SK-N-SH treated with all-trans-retinoic acid at 6 μM for 48 hours (cell line): ENCODE measurements around the gene ITGB7.

Experiments used
- BACH2 ChIP-seq: fragments of 250-450 bp; sonication (Bioruptor Pico); IDR thresholded peaks from 2 replicates; pipeline ENCODE4 v1.9.0; 2021; ENCODE audit warnings: mild to moderate bottlenecking, borderline replicate concordance
- ESRRG ChIP-seq: fragments of 250-450 bp; sonication (Bioruptor Pico); IDR thresholded peaks from 2 replicates; pipeline ENCODE4 v1.6.1; 2021; ENCODE audit warnings: mild to moderate bottlenecking
- OSR1 ChIP-seq: fragments of 250-450 bp; sonication (Bioruptor Pico); IDR thresholded peaks from 2 replicates; pipeline ENCODE4 v1.8.0; 2022; ENCODE audit warnings: moderate library complexity, mild to moderate bottlenecking, inconsistent platforms
- PATZ1 ChIP-seq: fragments of 250-450 bp; sonication (Bioruptor Pico); IDR thresholded peaks from 2 replicates; pipeline ENCODE4 v1.8.0; 2020; ENCODE audit warnings: mild to moderate bottlenecking, moderate library complexity, borderline replicate concordance
- PPARA ChIP-seq: fragments of 250-450 bp; sonication (Bioruptor Pico); IDR thresholded peaks from 2 replicates; pipeline ENCODE4 v1.5.0; 2020; ENCODE audit warnings: mild to moderate bottlenecking, borderline replicate concordance
- TCF4 ChIP-seq: fragments of 250-450 bp; sonication (Bioruptor Pico); IDR thresholded peaks from 2 replicates; pipeline ENCODE4 v1.8.0; 2021; ENCODE audit warnings: mild to moderate bottlenecking, moderate library complexity, borderline replicate concordance
- TOX ChIP-seq: fragments of 250-450 bp; sonication (Bioruptor Pico); IDR thresholded peaks from 2 replicates; pipeline ENCODE4 v1.8.0; 2021; ENCODE audit warnings: mild to moderate bottlenecking, moderate library complexity, borderline replicate concordance
- ZFP30 ChIP-seq: fragments of 450-650 bp; formaldehyde crosslinking; IDR thresholded peaks from 2 replicates; pipeline ENCODE4 v1.5.0; 2022; ENCODE audit warnings: mild to moderate bottlenecking, moderate library complexity
- ZNF70 ChIP-seq: fragments of 450-650 bp; formaldehyde crosslinking; IDR thresholded peaks from 2 replicates; pipeline ENCODE4 v1.5.0; 2020; ENCODE audit warnings: mild to moderate bottlenecking, moderate library complexity

DNA sequence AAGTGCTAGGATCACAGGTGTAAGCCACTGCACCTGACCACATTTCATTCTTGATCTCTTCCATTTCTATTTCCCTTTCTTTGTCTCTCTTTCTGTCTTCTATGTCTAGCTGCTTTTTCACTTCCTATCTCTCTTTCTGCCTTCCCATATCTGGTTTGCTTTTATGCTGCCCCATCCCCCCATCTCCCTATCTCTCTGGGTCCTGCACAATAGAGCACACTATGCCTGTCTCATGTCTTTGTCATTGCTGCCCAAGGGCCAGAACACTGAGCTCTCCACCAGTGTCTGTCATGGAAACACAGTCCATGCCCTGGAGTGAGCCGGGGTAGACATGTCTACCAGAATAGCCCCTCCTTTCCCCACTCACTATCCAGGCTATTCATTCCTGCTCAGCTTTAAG, 37.3 kb upstream of the ITGB7 start:
- no peak for TF ChIP-seq TOX (CRISPR knock-in tag)
- no peak for TF ChIP-seq PATZ1
- no peak for TF ChIP-seq BACH2 (CRISPR knock-in tag)
- no peak for TF ChIP-seq OSR1 (CRISPR knock-in tag)
- no peak for TF ChIP-seq ZFP30 (CRISPR knock-in tag)
- TF ChIP-seq TCF4 (CRISPR knock-in tag): no peak
- no peak for TF ChIP-seq ZNF70 (CRISPR knock-in tag)
- no peak for TF ChIP-seq ESRRG (CRISPR knock-in tag)
- TF ChIP-seq PPARA (CRISPR knock-in tag): no peak
